ENCODE measurements around the gene SYT9. TPM values are rescaled to one million over a fixed set of nuclear protein-coding genes. Genes with fewer than 3 reads are reported as not detected.

Gene SYT9
- total RNA-seq, 1 donor from 2014 or later = 0.18 TPM

- Histone ChIP-seq H3K27ac (no peak overlapping the region), H3K9me3 (no peaks in the 10 kb centered on the region), H3K4me3 (no peak overlapping the region), H3K36me3 (no peaks in the 10 kb centered on the region), H3K27me3 (ENCODE audit: low read depth) (peaks cover 8% of the 10 kb centered on the region), H3K4me1 (no peaks in the 10 kb centered on the region)
- no peak for TF ChIP-seq CTCF (IDR thresholded peaks at IDR 0.05)
- ATAC-seq (no peak), DNase-seq (no peak)
- intact Hi-C loops (cut with DNase I) = no loop called here
Observed at GRCh38 chr11:7417328-7417727, 165.6 kb downstream of the SYT9 start.

GRCh38 chr11:7418061-7418460 is 166.4 kb downstream of the SYT9 start:
- Histone ChIP-seq H3K9me3 (no peaks in the 10 kb centered on the region), H3K27ac (no peak overlapping the region), H3K36me3 (no peaks in the 10 kb centered on the region), H3K4me3 (no peak overlapping the region), H3K4me1 (no peaks in the 10 kb centered on the region), H3K27me3 (ENCODE audit: low read depth) (peaks cover 8% of the 10 kb centered on the region)
- ATAC-seq (no peak), DNase-seq (no peak)
- TF ChIP-seq CTCF (IDR thresholded peaks at IDR 0.05) = no peak
- intact Hi-C loops (cut with DNase I) = no loop called here

GRCh38 chr11:7418906-7419305 is 167.2 kb downstream of the SYT9 start:
- Histone ChIP-seq H3K9me3 (no peaks in the 10 kb centered on the region), H3K27me3 (ENCODE audit: low read depth) (peaks cover 5% of the 10 kb centered on the region), H3K4me1 (no peaks in the 10 kb centered on the region), H3K27ac (no peak overlapping the region), H3K4me3 (no peak overlapping the region), H3K36me3 (no peaks in the 10 kb centered on the region)
- DNase-seq (no peak), ATAC-seq (no peak)
- intact Hi-C loops (cut with DNase I) = no loop called here
- TF ChIP-seq CTCF (IDR thresholded peaks at IDR 0.05) = no peak

- H3K27me3 ChIP-seq (ENCODE audit: low read depth) = no peaks in the 10 kb centered on the region
- no peaks in the 10 kb centered on the region for H3K4me1 ChIP-seq
- H3K27ac ChIP-seq = no peak overlapping the region
- ATAC-seq (no peak), DNase-seq (no peak)
- TF ChIP-seq CTCF (IDR thresholded peaks at IDR 0.05) = no peak
- intact Hi-C loops (cut with DNase I) = no loop called here
- no peaks in the 10 kb centered on the region for H3K36me3 ChIP-seq
- no peaks in the 10 kb centered on the region for H3K9me3 ChIP-seq
- no peak overlapping the region for H3K4me3 ChIP-seq
Observed at GRCh38 chr11:7421136-7421535, 169.4 kb downstream of the SYT9 start.

- TF ChIP-seq CTCF (IDR thresholded peaks at IDR 0.05) = no peak
- intact Hi-C loops (cut with DNase I) = no loop called here
- ATAC-seq = no peak
Observed at GRCh38 chr11:7422544-7423331, 171.0 kb downstream of the SYT9 start.

More at GRCh38 chr11:7422544-7423331, 171.0 kb downstream of the SYT9 start:
- Histone ChIP-seq H3K4me3 (no peak overlapping the region), H3K27me3 (ENCODE audit: low read depth) (no peaks in the 10 kb centered on the region), H3K4me1 (no peaks in the 10 kb centered on the region), H3K9me3 (no peaks in the 10 kb centered on the region), H3K36me3 (no peaks in the 10 kb centered on the region), H3K27ac (no peak overlapping the region)
- no peak for DNase-seq

Measured in lower lobe of right lung (tissue), 2 donors.